ENCODE measurements around the gene ARFIP1. TPM values are rescaled to one million over a fixed set of nuclear protein-coding genes. Genes with fewer than 3 reads are reported as not detected.

Gene ARFIP1
- total RNA-seq, 1 donor from 2014 or later, result 11.6 TPM

- TF ChIP-seq CTCF (IDR thresholded peaks at IDR 0.05), result no peak
- H3K9me3 ChIP-seq, result no peaks in the 10 kb centered on the region
- no peaks in the 10 kb centered on the region for H3K4me1 ChIP-seq
- no peaks in the 10 kb centered on the region for H3K27me3 ChIP-seq
- intact Hi-C loops (cut with DNase I), result no loop called here
- no peak overlapping the region for H3K4me3 ChIP-seq
- no peak for DNase-seq (ENCODE audit: low spot score in 2 of 2)
- H3K36me3 ChIP-seq, result no peaks in the 10 kb centered on the region
- no peak overlapping the region for H3K27ac ChIP-seq
Observed at GRCh38 chr4:152917543-152918395, 138.0 kb downstream of the ARFIP1 start.

GRCh38 chr4:152919826-152920225 lies 140.1 kb downstream of the ARFIP1 start:
- no peaks in the 10 kb centered on the region for H3K36me3 ChIP-seq
- H3K27ac ChIP-seq, result no peak overlapping the region
- no peaks in the 10 kb centered on the region for H3K4me1 ChIP-seq
- no peaks in the 10 kb centered on the region for H3K9me3 ChIP-seq
- intact Hi-C loops (cut with DNase I), result no loop called here
- no peaks in the 10 kb centered on the region for H3K27me3 ChIP-seq
- H3K4me3 ChIP-seq, result no peak overlapping the region
- DNase-seq (ENCODE audit: low spot score in 2 of 2), result no peak
- TF ChIP-seq CTCF (IDR thresholded peaks at IDR 0.05), result no peak

- TF ChIP-seq CTCF (IDR thresholded peaks at IDR 0.05), result no peak
- Histone ChIP-seq H3K27me3 (no peaks in the 10 kb centered on the region), H3K4me1 (no peaks in the 10 kb centered on the region), H3K9me3 (no peaks in the 10 kb centered on the region), H3K4me3 (no peak overlapping the region), H3K27ac (no peak overlapping the region), H3K36me3 (no peaks in the 10 kb centered on the region)
- DNase-seq (ENCODE audit: low spot score in 2 of 2), result no peak
- intact Hi-C loops (cut with DNase I), result no loop called here
Observed at GRCh38 chr4:152920768-152921167, 141.0 kb downstream of the ARFIP1 start.

GRCh38 chr4:152921284-152921683 lies 141.5 kb downstream of the ARFIP1 start:
- no peak for TF ChIP-seq CTCF (IDR thresholded peaks at IDR 0.05)
- intact Hi-C loops (cut with DNase I), result no loop called here
- H3K27ac ChIP-seq, result no peak overlapping the region

GRCh38 chr4:152925851-152926250 lies 146.1 kb downstream of the ARFIP1 start:
- Histone ChIP-seq H3K27me3 (no peaks in the 10 kb centered on the region), H3K4me1 (no peaks in the 10 kb centered on the region), H3K4me3 (no peak overlapping the region), H3K36me3 (no peaks in the 10 kb centered on the region), H3K27ac (no peak overlapping the region), H3K9me3 (no peaks in the 10 kb centered on the region)
- no peak for DNase-seq (ENCODE audit: low spot score in 2 of 2)
- no peak for TF ChIP-seq CTCF (IDR thresholded peaks at IDR 0.05)
- intact Hi-C loops (cut with DNase I), result no loop called here

More at GRCh38 chr4:152921284-152921683, 141.5 kb downstream of the ARFIP1 start:
- H3K4me3 ChIP-seq, result no peak overlapping the region
- H3K9me3 ChIP-seq, result no peaks in the 10 kb centered on the region
- no peaks in the 10 kb centered on the region for H3K36me3 ChIP-seq
- H3K27me3 ChIP-seq, result no peaks in the 10 kb centered on the region
- no peak for DNase-seq (ENCODE audit: low spot score in 2 of 2)
- no peaks in the 10 kb centered on the region for H3K4me1 ChIP-seq
